Natural killer cell treated with Interleukin-12 subunit alpha and Interleukin-12 subunit beta and Interleukin-15 and Interleukin-18, amount 100 ng/mL, for 72 hours (primary cell): ENCODE data around the gene ATRIP. TPM values are rescaled to one million over a fixed set of nuclear protein-coding genes. Genes with fewer than 3 reads are reported as not detected.
"Not testable (repeated sequence)": the region's sequence is repeated elsewhere in the genome, so short reads cannot be mapped to it uniquely, and the experiment has no call there.

Source experiments
- ATAC-seq, 2 donors: fragments of 150-1000 bp; cut with Tn5 transposase in 1 of 2; sonication (Bioruptor Pico), chemical (Tn5 transposase) in 1 of 2; 2 replicates each; pipeline ENCODE4 v1.10.0; 2021
- DNase-seq: peaks from one replicate; pipeline ENCODE4 v3.0.0; 2022; ENCODE audit warnings: low spot score
- H3K27ac Mint-ChIP-seq, 2 donors: 1 replicate in 1 of 2; 2 replicates in 1 of 2; pipeline ENCODE4 v1.8.0; 2022; ENCODE audit warnings: mixed read lengths in 2 of 2, mild to moderate bottlenecking in 1 of 2, moderate library complexity in 1 of 2
- H3K27me3 Mint-ChIP-seq, 2 donors: 1 replicate in 1 of 2; 2 replicates in 1 of 2; pipeline ENCODE4 v1.8.0; 2022; ENCODE audit warnings: mixed read lengths in 2 of 2
- H3K36me3 Mint-ChIP-seq: one replicate; pipeline ENCODE4 v1.8.0; 2022; ENCODE audit warnings: mixed read lengths
- H3K4me1 Mint-ChIP-seq, 2 donors: 1 replicate in 1 of 2; 2 replicates in 1 of 2; pipeline ENCODE4 v1.8.0; 2022; ENCODE audit warnings: low read depth in 2 of 2, mixed read lengths in 2 of 2, mild to moderate bottlenecking in 1 of 2
- H3K4me3 Mint-ChIP-seq: one replicate; pipeline ENCODE4 v1.8.0; 2022; ENCODE audit warnings: mixed read lengths
- H3K9me3 Mint-ChIP-seq: 2 replicates; pipeline ENCODE4 v1.8.0; 2022; ENCODE audit warnings: mixed read lengths
- total RNA-seq, 2 donors: library from RNA; stranded (reverse); gene quantifications; one replicate each; pipeline ENCODE4 v1.2.3, GENCODE V29; 2022

Gene ATRIP
- total RNA-seq, 2 donors from 2014 or later, result 14.0 to 26.2 TPM

- no peak for ATAC-seq
- H3K27me3 Mint-ChIP-seq, result no peaks in the 10 kb centered on the region
Observed at GRCh38 chr3:48446043-48446424, 503 bp upstream of the ATRIP start.

DNA sequence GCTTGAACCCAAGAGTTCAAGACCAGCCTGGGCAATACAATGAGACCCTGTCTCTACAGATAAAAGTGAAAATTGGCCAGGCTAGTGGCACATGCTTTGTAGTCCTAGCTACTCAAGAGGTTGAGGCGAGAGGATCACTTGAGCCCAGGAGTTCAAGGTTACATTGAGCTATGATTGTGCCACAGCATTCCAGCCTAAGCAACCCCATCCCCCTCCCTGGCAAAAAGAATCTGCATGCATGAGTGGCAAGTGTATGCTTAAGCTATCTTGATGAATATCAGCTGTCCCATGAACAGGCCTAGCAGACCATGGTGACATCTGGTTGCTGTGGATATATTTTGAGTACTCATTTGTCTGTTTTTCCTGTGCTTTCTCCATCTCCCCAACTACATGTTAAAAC lies 4.7 kb downstream of the ATRIP start:
- H3K4me1 Mint-ChIP-seq, result peaks cover 17% of the 10 kb centered on the region in 2 donors
- peaks cover 12% of the 10 kb centered on the region for H3K36me3 Mint-ChIP-seq
- H3K27me3 Mint-ChIP-seq, result no peaks in the 10 kb centered on the region
- H3K9me3 Mint-ChIP-seq, result no peaks in the 10 kb centered on the region
- H3K4me3 Mint-ChIP-seq, result no peak overlapping the region
- DNase-seq (no peak), ATAC-seq (no peak)
- H3K27ac Mint-ChIP-seq, result no peak overlapping the region

More at GRCh38 chr3:48446043-48446424, 503 bp upstream of the ATRIP start:
- H3K4me1 Mint-ChIP-seq, result peaks cover 32 to 34% of the 10 kb centered on the region in 2 donors
- DNase-seq, result no peak
- peak overlapping the region; percentile 93 to 94 for H3K27ac Mint-ChIP-seq
- H3K36me3 Mint-ChIP-seq, result no peaks in the 10 kb centered on the region
- peak overlapping the region; percentile 99 for H3K4me3 Mint-ChIP-seq
- no peaks in the 10 kb centered on the region for H3K9me3 Mint-ChIP-seq

DNA sequence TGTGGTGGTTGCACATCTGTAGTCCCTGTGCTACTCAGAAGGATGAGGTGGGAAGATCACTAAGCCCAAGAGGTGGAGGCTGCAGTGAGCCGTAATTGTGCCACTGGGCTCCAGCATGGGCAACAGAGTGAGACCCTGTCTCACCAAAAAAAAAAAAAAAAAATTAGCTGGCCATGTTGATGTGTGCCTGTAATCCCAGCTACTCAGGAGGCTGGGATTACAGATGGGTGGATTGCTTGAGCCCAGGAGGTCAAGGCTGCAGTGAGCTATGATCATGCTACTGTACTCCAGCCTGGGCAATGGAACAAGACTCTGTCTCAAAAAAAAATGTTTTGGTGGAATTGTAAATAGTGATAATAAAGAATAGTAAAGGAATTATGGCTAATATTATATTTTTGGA lies 9.9 kb downstream of the ATRIP start:
- Mint-ChIP-seq H3K27me3 (no peaks in the 10 kb centered on the region), H3K9me3 (no peaks in the 10 kb centered on the region), H3K36me3 (peaks cover 10% of the 10 kb centered on the region), H3K4me1 (no peaks in the 10 kb centered on the region), H3K4me3 (no peak overlapping the region), H3K27ac (no peak overlapping the region)
- DNase-seq (no peak), ATAC-seq (no peak)

- ATAC-seq (no peak), DNase-seq (no peak)
- Mint-ChIP-seq H3K27ac (no peak overlapping the region), H3K9me3 (no peaks in the 10 kb centered on the region), H3K4me1 (no peaks in the 10 kb centered on the region), H3K36me3 (no peaks in the 10 kb centered on the region), H3K4me3 (no peak overlapping the region), H3K27me3 (no peaks in the 10 kb centered on the region)
Observed at GRCh38 chr3:48459331-48459730, 12.8 kb downstream of the ATRIP start.

GRCh38 chr3:48459773-48460516 lies 13.4 kb downstream of the ATRIP start:
- Mint-ChIP-seq H3K9me3 (no peaks in the 10 kb centered on the region), H3K36me3 (no peaks in the 10 kb centered on the region), H3K27me3 (no peaks in the 10 kb centered on the region), H3K4me1 (no peaks in the 10 kb centered on the region), H3K4me3 (no peak overlapping the region), H3K27ac (no peak overlapping the region)
- no peak for DNase-seq
- ATAC-seq, result no peak

- no peaks in the 10 kb centered on the region for H3K27me3 Mint-ChIP-seq
- DNase-seq, result no peak
- H3K4me1 Mint-ChIP-seq, result peaks cover under 1 to 2% of the 10 kb centered on the region in 2 donors
- no peak for ATAC-seq
- no peaks in the 10 kb centered on the region for H3K36me3 Mint-ChIP-seq
- H3K4me3 Mint-ChIP-seq, result no peak overlapping the region
- H3K27ac Mint-ChIP-seq, result no peak overlapping the region
- H3K9me3 Mint-ChIP-seq, result no peaks in the 10 kb centered on the region
Observed at GRCh38 chr3:48460517-48460902, 14.0 kb downstream of the ATRIP start.

DNA sequence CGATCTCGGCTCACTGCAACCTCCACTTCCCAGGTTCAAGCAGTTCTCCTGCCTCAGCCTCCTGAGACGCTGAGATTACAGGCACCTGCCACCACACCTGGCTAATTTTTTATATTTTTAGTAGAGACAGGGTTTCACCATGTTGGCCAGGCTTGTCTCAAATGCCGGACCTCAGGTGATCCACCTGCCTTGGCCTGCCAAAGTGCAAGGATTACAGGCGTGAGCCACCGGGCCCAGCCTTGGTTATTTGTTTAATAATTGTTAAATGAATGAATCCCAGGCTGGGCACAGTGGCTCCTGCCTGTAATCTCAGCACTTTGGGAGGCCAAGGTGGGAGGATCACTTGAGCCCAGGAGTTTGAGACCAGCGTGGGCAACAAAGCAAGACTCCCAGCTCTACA lies 15.2 kb downstream of the ATRIP start:
- not testable (repeated sequence) for H3K27me3 Mint-ChIP-seq, H3K9me3 Mint-ChIP-seq, H3K4me3 Mint-ChIP-seq, DNase-seq, H3K36me3 Mint-ChIP-seq, H3K4me1 Mint-ChIP-seq, H3K27ac Mint-ChIP-seq, ATAC-seq

DNA sequence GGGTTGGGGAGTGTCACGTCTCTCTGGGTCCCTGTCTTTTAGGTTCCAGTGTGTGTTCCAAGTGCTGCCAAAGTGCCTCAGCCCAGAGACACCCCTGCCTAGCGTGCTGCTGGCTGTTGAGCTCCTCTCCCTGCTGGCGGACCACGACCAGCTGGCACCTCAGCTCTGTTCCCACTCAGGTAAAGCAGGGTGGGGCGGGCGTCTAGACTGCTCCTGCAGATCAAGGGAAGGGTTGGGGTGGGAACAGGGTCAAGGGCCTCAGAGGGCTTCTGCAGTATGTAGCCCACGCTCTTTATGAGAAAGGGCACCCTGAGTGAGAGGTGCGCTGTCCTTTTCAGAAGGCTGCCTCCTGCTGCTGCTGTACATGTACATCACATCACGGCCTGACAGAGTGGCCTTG lies 17.2 kb downstream of the ATRIP start:
- Mint-ChIP-seq H3K4me3 (no peak overlapping the region), H3K27ac (no peak overlapping the region), H3K36me3 (no peaks in the 10 kb centered on the region), H3K4me1 (peaks cover 23 to 25% of the 10 kb centered on the region in 2 donors), H3K9me3 (no peaks in the 10 kb centered on the region), H3K27me3 (no peaks in the 10 kb centered on the region)
- DNase-seq (no peak), ATAC-seq (no peak)

DNA sequence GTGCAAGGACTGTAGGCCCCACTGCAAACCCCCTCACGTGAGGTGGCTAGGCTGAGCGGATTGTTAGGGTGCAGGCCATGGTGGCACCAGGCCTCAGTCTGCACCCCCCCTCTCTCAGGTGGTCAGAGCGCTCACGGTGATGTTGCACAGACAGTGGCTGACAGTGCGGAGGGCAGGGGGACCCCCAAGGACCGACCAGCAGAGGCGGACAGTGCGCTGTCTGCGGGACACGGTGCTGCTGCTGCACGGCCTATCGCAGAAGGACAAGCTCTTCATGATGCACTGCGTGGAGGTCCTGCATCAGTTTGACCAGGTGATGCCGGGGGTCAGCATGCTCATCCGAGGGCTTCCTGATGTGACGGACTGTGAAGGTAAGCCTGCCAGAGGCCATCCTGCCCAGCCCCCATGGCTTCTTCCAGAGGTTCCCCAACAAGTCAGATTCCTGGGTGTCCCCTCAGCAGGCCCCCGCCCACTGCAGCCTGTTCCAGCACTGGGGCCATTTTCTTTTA lies 18.2 kb downstream of the ATRIP start:
- ATAC-seq (no peak), DNase-seq (no peak)
- H3K27ac Mint-ChIP-seq, result peak overlapping the region; percentile 96 to 100
- H3K4me1 Mint-ChIP-seq, result peaks cover 34% of the 10 kb centered on the region in 2 donors
- no peaks in the 10 kb centered on the region for H3K9me3 Mint-ChIP-seq
- H3K36me3 Mint-ChIP-seq, result no peaks in the 10 kb centered on the region
- H3K4me3 Mint-ChIP-seq, result peak overlapping the region; percentile 92
- H3K27me3 Mint-ChIP-seq, result no peaks in the 10 kb centered on the region

DNA sequence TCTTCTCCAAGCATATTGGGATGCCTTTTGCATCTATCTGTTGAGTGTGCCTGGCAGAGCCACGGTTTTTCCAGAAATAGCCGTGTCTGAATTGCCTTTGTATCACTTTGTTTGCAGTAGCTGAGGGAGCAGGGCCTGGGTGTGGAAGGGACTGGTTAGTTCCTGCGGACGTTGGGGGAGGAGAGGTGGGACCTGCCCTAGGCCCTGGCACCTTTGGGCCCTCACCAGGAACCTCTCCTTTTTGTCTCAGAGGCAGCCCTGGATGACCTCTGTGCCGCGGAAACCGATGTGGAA lies 18.6 kb downstream of the ATRIP start:
- H3K36me3 Mint-ChIP-seq, result no peaks in the 10 kb centered on the region
- H3K27me3 Mint-ChIP-seq, result no peaks in the 10 kb centered on the region
- H3K9me3 Mint-ChIP-seq, result no peaks in the 10 kb centered on the region
- H3K4me3 Mint-ChIP-seq, result peak overlapping the region; percentile 92
- H3K4me1 Mint-ChIP-seq, result peaks cover 38% of the 10 kb centered on the region in 2 donors
- no peak for ATAC-seq
- H3K27ac Mint-ChIP-seq, result peak overlapping the region; percentile 96 to 100
- DNase-seq, result no peak

DNA sequence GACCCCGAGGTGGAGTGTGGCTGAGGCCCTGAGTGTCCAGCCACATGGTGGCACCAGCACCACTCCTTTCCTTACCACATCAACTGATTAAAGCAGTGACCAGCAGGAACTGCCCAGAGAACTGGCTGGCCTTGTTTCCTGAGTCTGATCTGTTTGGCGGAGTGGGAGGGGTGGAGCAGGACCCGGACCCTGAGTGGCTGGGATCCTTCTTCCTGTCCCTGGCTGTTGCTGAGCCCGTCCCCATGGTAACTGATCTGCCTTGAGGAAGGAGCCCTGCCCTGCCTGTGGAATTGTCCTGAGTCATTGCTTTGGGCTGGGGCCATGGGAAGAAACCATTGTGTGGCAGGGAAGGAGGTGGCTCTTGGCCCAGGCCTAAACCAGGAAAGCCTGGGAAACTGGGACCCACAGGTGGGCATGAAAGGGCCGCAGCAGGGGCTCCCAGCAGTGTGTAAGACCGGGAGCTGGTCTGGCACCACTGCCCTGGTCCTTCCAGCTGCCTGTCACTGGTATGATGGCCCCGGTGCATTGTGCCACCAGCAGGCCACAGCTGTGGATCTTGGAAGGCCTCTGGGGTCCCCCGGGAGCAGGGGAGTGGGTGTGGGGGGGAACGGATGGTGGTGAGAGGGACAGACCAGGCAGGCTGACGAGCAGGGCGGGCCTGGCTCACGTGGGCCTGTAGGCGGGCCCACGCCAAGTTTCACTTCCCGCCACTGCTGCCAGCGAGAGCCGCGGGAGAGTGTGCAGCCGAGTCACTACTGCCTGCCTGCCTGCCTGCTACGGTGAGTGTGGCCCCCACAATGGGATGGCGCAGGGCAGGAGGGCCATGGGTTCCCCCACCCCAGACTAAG lies 19.2 kb downstream of the ATRIP start:
- Mint-ChIP-seq H3K4me1 (peaks cover 39 to 41% of the 10 kb centered on the region in 2 donors), H3K27ac (peak overlapping the region; percentile 96 to 100), H3K36me3 (no peaks in the 10 kb centered on the region), H3K4me3 (peak overlapping the region; percentile 92), H3K9me3 (no peaks in the 10 kb centered on the region), H3K27me3 (no peaks in the 10 kb centered on the region)
- ATAC-seq, result peak; percentile 95 to 96
- peak; percentile 87 for DNase-seq

GRCh38 chr3:48466386-48467109 lies 20.0 kb downstream of the ATRIP start:
- Mint-ChIP-seq H3K27me3 (no peaks in the 10 kb centered on the region), H3K27ac (peak overlapping the region; percentile 96 to 100), H3K4me1 (peaks cover 39 to 41% of the 10 kb centered on the region in 2 donors), H3K36me3 (no peaks in the 10 kb centered on the region), H3K9me3 (no peaks in the 10 kb centered on the region), H3K4me3 (peak overlapping the region; percentile 92)
- DNase-seq, result no peak
- ATAC-seq, result peak; percentile 2 to 43

DNA sequence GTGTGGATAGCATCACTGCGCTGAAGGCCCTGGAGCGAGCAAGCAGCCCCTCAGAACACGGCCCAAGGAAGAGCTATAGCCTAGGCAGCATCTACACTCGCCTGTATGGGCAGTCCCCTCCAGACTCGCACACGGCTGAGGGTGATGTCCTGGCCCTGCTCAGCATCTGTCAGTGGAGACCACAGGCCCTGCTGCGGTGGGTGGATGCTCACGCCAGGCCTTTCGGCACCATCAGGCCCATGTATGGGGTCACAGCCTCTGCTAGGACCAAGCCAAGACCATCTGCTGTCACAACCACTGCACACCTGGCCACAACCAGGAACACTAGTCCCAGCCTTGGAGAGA lies 20.5 kb downstream of the ATRIP start:
- no peak for DNase-seq
- H3K27ac Mint-ChIP-seq, result peak overlapping the region; percentile 96 to 100
- H3K36me3 Mint-ChIP-seq, result no peaks in the 10 kb centered on the region
- no peaks in the 10 kb centered on the region for H3K9me3 Mint-ChIP-seq
- H3K4me1 Mint-ChIP-seq, result peaks cover 39 to 41% of the 10 kb centered on the region in 2 donors
- no peak for ATAC-seq
- no peaks in the 10 kb centered on the region for H3K27me3 Mint-ChIP-seq
- peak overlapping the region; percentile 92 for H3K4me3 Mint-ChIP-seq
